Measurements from ENCODE around the gene MCOLN1. TPM values are rescaled to one million over a fixed set of nuclear protein-coding genes. Genes with fewer than 3 reads are reported as not detected.
A peak's percentile ranks its signal among the peaks of the same experiment; 100 is the strongest.

MCOLN1 gene
- total and polyA plus RNA-seq, 9 of the 15 experiments (the other 6 are each of a cell fraction or from before 2014, with no cell fraction given): 0.25 to 15.4 (median 7.1) TPM

GRCh38 chr19:7562646-7563393, 40.4 kb downstream of the MCOLN1 start (continued):
- peak; percentile 100 for TF ChIP-seq REST (IDR thresholded peaks at IDR 0.05; ENCODE audit: borderline replicate concordance)
- TF ChIP-seq REST (CRISPR knock-in tag; IDR thresholded peaks at IDR 0.05; ENCODE audit: low read depth): peak; percentile 99
- TF ChIP-seq TSC22D4 (tag; IDR thresholded peaks at IDR 0.05): no peak
- no peak for TF ChIP-seq CCAR2 (IDR thresholded peaks at IDR 0.05; ENCODE audit: low read depth, low read length)
- TF ChIP-seq NR2C2 (CRISPR knock-in tag; IDR thresholded peaks at IDR 0.05): peak; percentile 92
- TF ChIP-seq NR2C2 (tag; IDR thresholded peaks at IDR 0.05): 0 out of 2 replicates have a peak, but pooled peaks have one; percentile 28
- TF ChIP-seq, protein P1, sequence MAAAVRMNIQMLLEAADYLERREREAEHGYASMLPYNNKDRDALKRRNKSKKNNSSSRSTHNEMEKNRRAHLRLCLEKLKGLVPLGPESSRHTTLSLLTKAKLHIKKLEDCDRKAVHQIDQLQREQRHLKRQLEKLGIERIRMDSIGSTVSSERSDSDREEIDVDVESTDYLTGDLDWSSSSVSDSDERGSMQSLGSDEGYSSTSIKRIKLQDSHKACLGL (CRISPR knock-in tag; IDR thresholded peaks at IDR 0.05; ENCODE audit: borderline replicate concordance, poor library complexity, severe bottlenecking): no peak
- TF ChIP-seq SRF (CRISPR knock-in tag; IDR thresholded peaks at IDR 0.05): peak in 1 of 2 experiments; percentile 97; a peak in 2 of 4 replicates
- TF ChIP-seq ZNF184 (CRISPR knock-in tag; IDR thresholded peaks at IDR 0.05): peak; percentile 92
- no peak for TF ChIP-seq KDM1A (IDR thresholded peaks at IDR 0.05)
- TF ChIP-seq SUPT5H (IDR thresholded peaks at IDR 0.05): no peak
- TF ChIP-seq KLF1 (tag; IDR thresholded peaks at IDR 0.05): no peak
- TF ChIP-seq ZNF766 (CRISPR knock-in tag; conservative IDR thresholded peaks at IDR 0.05): peak; percentile 99
- no peak for TF ChIP-seq CHD2 (IDR thresholded peaks at IDR 0.05; ENCODE audit: low read depth, low read length)
- peak; percentile 99 for TF ChIP-seq ZNF197 (CRISPR knock-in tag; IDR thresholded peaks at IDR 0.05; ENCODE audit: low read depth)
- TF ChIP-seq ZNF224 (CRISPR knock-in tag; IDR thresholded peaks at IDR 0.05): peak; percentile 99
- no peak for TF ChIP-seq TFAM (CRISPR knock-in tag; conservative IDR thresholded peaks at IDR 0.05)
- TF ChIP-seq PKNOX1 (IDR thresholded peaks at IDR 0.05): no peak

Data from K562 (cell line).